Heart left ventricle (tissue), 13 donors: ENCODE data around the gene SLC30A4.

ENCODE experiments used
- POLR2A ChIP-seq, 2 donors: fragments of 450-650 bp; IDR thresholded peaks; one replicate each; pipeline ENCODE4 v1.6.1; 2017; ENCODE audit warnings: antibody characterized with exemption in 2 of 2, mild to moderate bottlenecking in 2 of 2, moderate library complexity in 2 of 2
- TF ChIP-seq, protein P1 (sequence below), 12 donors: fragments of 200-600 bp; sonication (generic) in 4 of 12; IDR thresholded peaks; one replicate each; pipeline versions ENCODE4 v1.5.0 to v1.8.0; 2018 to 2022; ENCODE audit warnings: antibody characterized with exemption in 12 of 12, mild to moderate bottlenecking in 5 of 12
- donor health status: ischemic (EF 13 %, LVEDD 7.1; RV severe dilation, severe dysfunction).
- donor health status: DM: no; HTN: yes; CAD: no.
- donor health status: DM: no; HTN: no; CAD: no.
- donor health status: ischemic (EF 25% LVEDD 6.9; RV normal size, moderate dysfunction).
- donor health status: ischemic (EF 25% LVEDD 5.7; RV mildly dilated, moderate dysfunction).
- donor health status: ischemic (EF 35%, LVEDD 5.7; RV mildly dilated, moderate dysfunction).
- donor health status: nonischemic (EF 11% LVEDD 7.7; RV severe dilation, severe dysfunction).
- donor health status: DM: yes; HTN: yes; CAD: no.
- donor health status: PGD.
- donor health status: ischemic (EF 29% LVEDD 5.4; RV normal size, mild dysfunction).
- donor health status: nonischemic (EF 23%, LVEDD 6.1; RV moderate dilation, normal function).

DNA sequence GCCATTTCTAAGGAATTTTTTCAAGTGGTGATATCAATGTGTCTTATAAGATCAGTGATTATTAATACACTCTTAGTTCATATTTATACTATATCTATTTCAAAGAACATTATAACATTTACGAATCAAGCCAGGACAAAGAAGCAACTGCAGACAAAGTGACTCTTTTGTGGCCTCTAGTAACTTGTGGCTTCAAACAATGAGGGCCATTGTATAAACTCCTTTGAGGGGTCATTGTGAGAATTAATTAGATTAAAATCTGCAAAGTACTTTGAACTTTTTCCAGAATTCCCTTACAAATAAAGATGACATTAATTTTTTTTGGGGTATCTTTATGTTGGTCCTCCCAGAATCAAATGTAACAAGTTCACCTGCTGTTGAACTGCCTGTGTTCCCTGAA, 12.3 kb upstream of the SLC30A4 start:
- no peak for TF ChIP-seq POLR2A (IDR thresholded peaks at IDR 0.05)
- TF ChIP-seq, protein P1, sequence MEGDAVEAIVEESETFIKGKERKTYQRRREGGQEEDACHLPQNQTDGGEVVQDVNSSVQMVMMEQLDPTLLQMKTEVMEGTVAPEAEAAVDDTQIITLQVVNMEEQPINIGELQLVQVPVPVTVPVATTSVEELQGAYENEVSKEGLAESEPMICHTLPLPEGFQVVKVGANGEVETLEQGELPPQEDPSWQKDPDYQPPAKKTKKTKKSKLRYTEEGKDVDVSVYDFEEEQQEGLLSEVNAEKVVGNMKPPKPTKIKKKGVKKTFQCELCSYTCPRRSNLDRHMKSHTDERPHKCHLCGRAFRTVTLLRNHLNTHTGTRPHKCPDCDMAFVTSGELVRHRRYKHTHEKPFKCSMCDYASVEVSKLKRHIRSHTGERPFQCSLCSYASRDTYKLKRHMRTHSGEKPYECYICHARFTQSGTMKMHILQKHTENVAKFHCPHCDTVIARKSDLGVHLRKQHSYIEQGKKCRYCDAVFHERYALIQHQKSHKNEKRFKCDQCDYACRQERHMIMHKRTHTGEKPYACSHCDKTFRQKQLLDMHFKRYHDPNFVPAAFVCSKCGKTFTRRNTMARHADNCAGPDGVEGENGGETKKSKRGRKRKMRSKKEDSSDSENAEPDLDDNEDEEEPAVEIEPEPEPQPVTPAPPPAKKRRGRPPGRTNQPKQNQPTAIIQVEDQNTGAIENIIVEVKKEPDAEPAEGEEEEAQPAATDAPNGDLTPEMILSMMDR (IDR thresholded peaks at IDR 0.05): no peak
